GM12872 (cell line): ENCODE measurements around the gene CIAO3.

Experiments
- CTCF ChIP-seq: IDR thresholded peaks from 3 replicates; pipeline ENCODE4 v1.5.1; 2011; ENCODE audit warnings: low read depth, mild to moderate bottlenecking, low read length, moderate library complexity; ENCODE audit not compliant: insufficient read depth

The CIAO3 gene

GRCh38 chr16:692356-693108, 48.3 kb downstream of the CIAO3 start:
- TF ChIP-seq CTCF: no peak

- no peak for TF ChIP-seq CTCF
These were observed 51.5 kb downstream of the CIAO3 start for GRCh38 chr16:689175-689897.

GRCh38 chr16:687499-687898, 53.3 kb downstream of the CIAO3 start:
- no peak for TF ChIP-seq CTCF

GRCh38 chr16:686459-687260, 54.1 kb downstream of the CIAO3 start:
- TF ChIP-seq CTCF: no peak

- peak; percentile 40; the same call in 2 of the 3 replicates for TF ChIP-seq CTCF
These were observed 54.8 kb downstream of the CIAO3 start for GRCh38 chr16:685967-686366.

- no peak for TF ChIP-seq CTCF
These were observed 55.7 kb downstream of the CIAO3 start for GRCh38 chr16:684961-685696.
